Measurements from ENCODE around the gene FMOD. TPM values are rescaled to one million over a fixed set of nuclear protein-coding genes. Genes with fewer than 3 reads are reported as not detected.

The FMOD gene
- polyA plus RNA-seq, 1 donor from 2014 or later, result not detected

Small RNA genes lying within 50 kb of the gene (small RNA-seq; reads per million reads assigned to genes)
- gene AL359837.1 (0 reads per million in 3 experiments), gene RNU6-487P (0.03 to 12.2 (median 0.06) reads per million in 3 experiments)

Other genes with a start within 250 kb of the FMOD start
- 7.2 and 18.0 TPM in 2 replicates for gene ADORA1, start 223.4 kb downstream of the FMOD start, polyA plus RNA-seq
- gene MYBPH, start 175.3 kb downstream of the FMOD start, polyA plus RNA-seq, result not detected in 2 replicates
- not detected in 2 replicates for gene CHI3L1, start 164.4 kb downstream of the FMOD start, polyA plus RNA-seq
- gene CHIT1, start 121.4 kb downstream of the FMOD start, polyA plus RNA-seq, result not detected in 2 replicates
- gene BTG2, start 45.6 kb downstream of the FMOD start, polyA plus RNA-seq, result 2.4 and 4.1 TPM in 2 replicates
- gene PRELP, start 124.7 kb upstream of the FMOD start, polyA plus RNA-seq, result not detected in 2 replicates
- not detected in 2 replicates for gene OPTC, start 143.0 kb upstream of the FMOD start, polyA plus RNA-seq